ENCODE results near the gene GLB1L2. TPM values are rescaled to one million over a fixed set of nuclear protein-coding genes. Genes with fewer than 3 reads are reported as not detected.

GLB1L2 gene
- total RNA-seq, 1 experiment from 2014 or later = 27.1 TPM

- H3K9me3 ChIP-seq (ENCODE audit: control insufficient read depth in 1 of 2, insufficient read depth in 1 of 2, low read depth in 1 of 2, low read length in 2 of 2) = no peaks in the 10 kb centered on the region
- intact Hi-C loops (cut with micrococcal nuclease) = no loop called here
- ATAC-seq (no peak), DNase-seq (ENCODE audit: low read depth, low spot score) (no peak)
- H3K4me3 ChIP-seq (replicated peaks in 1 of 2; ENCODE audit: low read depth in 1 of 2, low read length in 2 of 2) = no peak overlapping the region
- POLR2A ChIA-PET = no interaction called here
- no TSS peak for BruUV-seq (replicated peaks)
- H3K9ac ChIP-seq (ENCODE audit: low read length) = no peak overlapping the region
- H2AFZ ChIP-seq (ENCODE audit: low read depth, low read length, poor library complexity, severe bottlenecking) = no peak overlapping the region
- H3K27ac ChIP-seq (ENCODE audit: low read depth, low read length) = no peak overlapping the region
- H3K36me3 ChIP-seq (ENCODE audit: control insufficient read depth in 1 of 2, insufficient read depth in 2 of 2, low read length in 2 of 2) = no peaks in the 10 kb centered on the region
- no peaks in the 10 kb centered on the region for H3K79me2 ChIP-seq (ENCODE audit: insufficient read depth, low read length)
- CTCF ChIA-PET = no interaction called here
- H3K4me2 ChIP-seq (ENCODE audit: low read length) = no peak overlapping the region
- no peak for TF ChIP-seq CEBPB (IDR thresholded peaks at IDR 0.05; ENCODE audit: low read depth)
- no peak for TF ChIP-seq EZH2phosphoT487 (IDR thresholded peaks at IDR 0.05; ENCODE audit: borderline replicate concordance)
- TF ChIP-seq CBX3 (IDR thresholded peaks at IDR 0.05; ENCODE audit: low read depth) = no peak
- TF ChIP-seq CTCF (IDR thresholded peaks at IDR 0.05 in 2 of 3, conservative IDR thresholded peaks at IDR 0.05 in 1 of 3; ENCODE audit: borderline replicate concordance in 1 of 3, insufficient read depth in 1 of 3, low read depth in 2 of 3, low read length in 2 of 3) = no peak
- no peak for TF ChIP-seq FOSL1 (IDR thresholded peaks at IDR 0.05; ENCODE audit: low read depth)
- TF ChIP-seq EGR1 (IDR thresholded peaks at IDR 0.05; ENCODE audit: low read depth) = no peak
- RAD21 ChIA-PET (ENCODE audit: low non-redundant PET in 1 of 2, low total read pairs in 2 of 2, uncharacterized antibody in 2 of 2, unreplicated experiment in 2 of 2) = no interaction called here
- no peaks in the 10 kb centered on the region for H4K20me1 ChIP-seq (ENCODE audit: insufficient read depth)
- H3K27me3 ChIP-seq (ENCODE audit: insufficient read depth, low read length) = peaks cover 15% of the 10 kb centered on the region; the same call in 1 of the 2 replicates
- no peaks in the 10 kb centered on the region for H3K9me2 ChIP-seq (ENCODE audit: insufficient read depth)
- peaks cover 0 to 7% of the 10 kb centered on the region in 2 experiments; a peak in 2 of 4 replicates for H3K4me1 ChIP-seq (ENCODE audit: control insufficient read depth in 1 of 2, insufficient read depth in 2 of 2, low read length in 2 of 2)
Measured at GRCh38 chr11:134405436-134405835, 73.6 kb downstream of the GLB1L2 start.

- ATAC-seq (no peak), DNase-seq (ENCODE audit: low read depth, low spot score) (no peak)
- H3K4me3 ChIP-seq (replicated peaks in 1 of 2; ENCODE audit: low read depth in 1 of 2, low read length in 2 of 2) = no peak overlapping the region
- no TSS peak for BruUV-seq (replicated peaks)
- peaks cover 13% of the 10 kb centered on the region; the same call in 1 of the 2 replicates for H3K27me3 ChIP-seq (ENCODE audit: insufficient read depth, low read length)
- H2AFZ ChIP-seq (ENCODE audit: low read depth, low read length, poor library complexity, severe bottlenecking) = no peak overlapping the region
- ChIA-PET POLR2A (no interaction called here), CTCF (no interaction called here), RAD21 (ENCODE audit: low non-redundant PET in 1 of 2, low total read pairs in 2 of 2, uncharacterized antibody in 2 of 2, unreplicated experiment in 2 of 2) (no interaction called here)
- H4K20me1 ChIP-seq (ENCODE audit: insufficient read depth) = no peaks in the 10 kb centered on the region
- H3K9me2 ChIP-seq (ENCODE audit: insufficient read depth) = no peaks in the 10 kb centered on the region
- H3K9ac ChIP-seq (ENCODE audit: low read length) = no peak overlapping the region
- no peak overlapping the region for H3K4me2 ChIP-seq (ENCODE audit: low read length)
- H3K4me1 ChIP-seq (ENCODE audit: control insufficient read depth in 1 of 2, insufficient read depth in 2 of 2, low read length in 2 of 2) = peaks cover 0 to 7% of the 10 kb centered on the region in 2 experiments; a peak in 2 of 4 replicates
- no peaks in the 10 kb centered on the region for H3K79me2 ChIP-seq (ENCODE audit: insufficient read depth, low read length)
- intact Hi-C loops (cut with micrococcal nuclease) = no loop called here
- no peaks in the 10 kb centered on the region for H3K9me3 ChIP-seq (ENCODE audit: control insufficient read depth in 1 of 2, insufficient read depth in 1 of 2, low read depth in 1 of 2, low read length in 2 of 2)
- no peak overlapping the region for H3K27ac ChIP-seq (ENCODE audit: low read depth, low read length)
- no peaks in the 10 kb centered on the region for H3K36me3 ChIP-seq (ENCODE audit: control insufficient read depth in 1 of 2, insufficient read depth in 2 of 2, low read length in 2 of 2)
- TF ChIP-seq EGR1 (IDR thresholded peaks at IDR 0.05; ENCODE audit: low read depth) = no peak
- TF ChIP-seq POLR2AphosphoS5 (IDR thresholded peaks at IDR 0.05; ENCODE audit: low read depth, low read length) = no peak
- no peak for TF ChIP-seq JUND (IDR thresholded peaks at IDR 0.05)
- TF ChIP-seq RAD21 (IDR thresholded peaks at IDR 0.05; ENCODE audit: low read depth) = no peak
- no peak for TF ChIP-seq SRF (IDR thresholded peaks at IDR 0.05; ENCODE audit: low read depth)
- no peak for TF ChIP-seq ELF1 (IDR thresholded peaks at IDR 0.05; ENCODE audit: borderline replicate concordance, low read depth)
- no peak for TF ChIP-seq CEBPB (IDR thresholded peaks at IDR 0.05; ENCODE audit: low read depth)
- no peak for TF ChIP-seq EZH2phosphoT487 (IDR thresholded peaks at IDR 0.05; ENCODE audit: borderline replicate concordance)
- TF ChIP-seq YY1 (IDR thresholded peaks at IDR 0.05; ENCODE audit: extremely low read depth, insufficient replicate concordance, low read depth, low read length) = no peak
- TF ChIP-seq ATF3 (IDR thresholded peaks at IDR 0.05) = no peak
- no peak for TF ChIP-seq ZNF274 (IDR thresholded peaks at IDR 0.05; ENCODE audit: low read depth, low read length)
- TF ChIP-seq EZH2 (IDR thresholded peaks at IDR 0.05) = no peak
- TF ChIP-seq MAX (IDR thresholded peaks at IDR 0.05) = no peak
- no peak for TF ChIP-seq CBX3 (IDR thresholded peaks at IDR 0.05; ENCODE audit: low read depth)
- no peak for TF ChIP-seq SP1 (IDR thresholded peaks at IDR 0.05; ENCODE audit: low read depth)
- no peak for TF ChIP-seq FOSL1 (IDR thresholded peaks at IDR 0.05; ENCODE audit: low read depth)
- no peak for TF ChIP-seq SIN3A (IDR thresholded peaks at IDR 0.05; ENCODE audit: low read depth)
- TF ChIP-seq TCF7L2 (IDR thresholded peaks at IDR 0.05; ENCODE audit: borderline replicate concordance, extremely low read depth, insufficient read depth, insufficient read length) = no peak
Measured at GRCh38 chr11:134405841-134406240, 74.1 kb downstream of the GLB1L2 start.

All from HCT116 (cell line).